Measurements from ENCODE around the gene CCT5.

- TF ChIP-seq, protein P1, sequence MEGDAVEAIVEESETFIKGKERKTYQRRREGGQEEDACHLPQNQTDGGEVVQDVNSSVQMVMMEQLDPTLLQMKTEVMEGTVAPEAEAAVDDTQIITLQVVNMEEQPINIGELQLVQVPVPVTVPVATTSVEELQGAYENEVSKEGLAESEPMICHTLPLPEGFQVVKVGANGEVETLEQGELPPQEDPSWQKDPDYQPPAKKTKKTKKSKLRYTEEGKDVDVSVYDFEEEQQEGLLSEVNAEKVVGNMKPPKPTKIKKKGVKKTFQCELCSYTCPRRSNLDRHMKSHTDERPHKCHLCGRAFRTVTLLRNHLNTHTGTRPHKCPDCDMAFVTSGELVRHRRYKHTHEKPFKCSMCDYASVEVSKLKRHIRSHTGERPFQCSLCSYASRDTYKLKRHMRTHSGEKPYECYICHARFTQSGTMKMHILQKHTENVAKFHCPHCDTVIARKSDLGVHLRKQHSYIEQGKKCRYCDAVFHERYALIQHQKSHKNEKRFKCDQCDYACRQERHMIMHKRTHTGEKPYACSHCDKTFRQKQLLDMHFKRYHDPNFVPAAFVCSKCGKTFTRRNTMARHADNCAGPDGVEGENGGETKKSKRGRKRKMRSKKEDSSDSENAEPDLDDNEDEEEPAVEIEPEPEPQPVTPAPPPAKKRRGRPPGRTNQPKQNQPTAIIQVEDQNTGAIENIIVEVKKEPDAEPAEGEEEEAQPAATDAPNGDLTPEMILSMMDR (IDR thresholded peaks at IDR 0.05), result no peak
- TF ChIP-seq POLR2A (IDR thresholded peaks at IDR 0.05), result no peak
These were observed 44.0 kb downstream of the CCT5 start for GRCh38 chr5:10293907-10294662.
